Vagina (tissue), 2 donors: ENCODE data around the gene HCN4.

Experiments used
- CTCF ChIP-seq, 3 experiments: fragments of 450-650 bp in 2 of 3; fragments of 200-600 bp in 1 of 3; sonication (generic) in 1 of 3; IDR thresholded peaks; one replicate each; pipeline ENCODE4 v1.5.1; 2017 to 2019; ENCODE audit warnings: antibody characterized with exemption in 3 of 3, mild to moderate bottlenecking in 2 of 3, moderate library complexity in 2 of 3
- POLR2AphosphoS5 ChIP-seq, 2 donors: sonication (generic); formaldehyde crosslinking; IDR thresholded peaks; one replicate each; pipeline ENCODE4 v1.9.0; 2017; ENCODE audit warnings: antibody characterized with exemption in 2 of 2, mild to moderate bottlenecking in 2 of 2, low read depth in 1 of 2; ENCODE audit not compliant: insufficient read depth in 1 of 2

- TF ChIP-seq CTCF (IDR thresholded peaks at IDR 0.05) (no peak), POLR2AphosphoS5 (IDR thresholded peaks at IDR 0.05; ENCODE audit: insufficient read depth in 1 of 2, low read depth in 1 of 2) (no peak)
Measured at GRCh38 chr15:73283366-73283962, 85.3 kb downstream of the HCN4 start.
